Measurements from ENCODE around the gene DDX10.

- TF ChIP-seq POLR2A (IDR thresholded peaks at IDR 0.05; ENCODE audit: low read length) = no peak
- TF ChIP-seq GATA1 (IDR thresholded peaks at IDR 0.05; ENCODE audit: low read depth, low read length) = no peak
Measured at GRCh38 chr11:108872781-108873291, 208.0 kb downstream of the DDX10 start.

All from erythroblast (primary cell).